Measurements from ENCODE around the gene SERINC1. TPM values are rescaled to one million over a fixed set of nuclear protein-coding genes. Genes with fewer than 3 reads are reported as not detected.

Gene SERINC1
- total RNA-seq, 1 donor from 2014 or later = 51.3 TPM

- H3K9me3 Mint-ChIP-seq = peaks cover 15% of the 10 kb centered on the region
- peaks cover 12% of the 10 kb centered on the region for H3K4me1 Mint-ChIP-seq
- no peak overlapping the region for H3K4me3 Mint-ChIP-seq
- no peak overlapping the region for H3K27ac Mint-ChIP-seq
- TF ChIP-seq CTCF (IDR thresholded peaks at IDR 0.05) = no peak
- ATAC-seq (ENCODE audit: low read depth) (no peak), DNase-seq (no peak)
- peaks cover 5% of the 10 kb centered on the region for H3K27me3 Mint-ChIP-seq
- no peaks in the 10 kb centered on the region for H3K36me3 Mint-ChIP-seq (ENCODE audit: low read depth)
- intact Hi-C loops (cut with micrococcal nuclease) = no loop called here
- POLR2A ChIA-PET = no interaction called here
- CTCF ChIA-PET = interaction anchor here (3.0 kb wide), 1 partner anchor 36 kb away, joined by 17 read pairs; no protein-coding TSS in a partner anchor
Observed at GRCh38 chr6:122494665-122495272, 23.2 kb upstream of the SERINC1 start.

- ChIA-PET CTCF (interaction anchor here (1.0 to 7.5 kb wide), 13 partner anchors 9 to 347 kb away, joined by 3 to 137 read pairs (median 6); partner anchors contain the start of gene SERINC1), POLR2A (no interaction called here)
- DNase-seq (peak; percentile 27), ATAC-seq (ENCODE audit: low read depth) (peak; percentile 100)
- TF ChIP-seq CTCF (IDR thresholded peaks at IDR 0.05) = no peak
- Mint-ChIP-seq H3K27ac (no peak overlapping the region), H3K27me3 (peaks cover under 1% of the 10 kb centered on the region), H3K4me3 (peak overlapping the region; percentile 3), H3K9me3 (peaks cover under 1% of the 10 kb centered on the region), H3K36me3 (ENCODE audit: low read depth) (no peaks in the 10 kb centered on the region), H3K4me1 (peaks cover 12% of the 10 kb centered on the region)
- intact Hi-C loops (cut with micrococcal nuclease) = loop anchor here (1.0 kb wide), 3 partner anchors 38 to 347 kb away; no protein-coding TSS in a partner anchor
Observed at GRCh38 chr6:122491919-122492555, 20.4 kb upstream of the SERINC1 start.

- ATAC-seq (ENCODE audit: low read depth) = no peak
- no peaks in the 10 kb centered on the region for H3K9me3 Mint-ChIP-seq
Observed at GRCh38 chr6:122490607-122491006, 19.0 kb upstream of the SERINC1 start.

GRCh38 chr6:122484760-122485159, 13.2 kb upstream of the SERINC1 start:
- CTCF ChIA-PET = interaction anchor here (3.9 kb wide), 1 partner anchor 46 kb away, joined by 21 read pairs; no protein-coding TSS in a partner anchor
- Mint-ChIP-seq H3K36me3 (ENCODE audit: low read depth) (no peaks in the 10 kb centered on the region), H3K4me1 (peaks cover 6% of the 10 kb centered on the region), H3K9me3 (no peaks in the 10 kb centered on the region), H3K27ac (peak overlapping the region; percentile 27), H3K4me3 (no peak overlapping the region), H3K27me3 (no peaks in the 10 kb centered on the region)
- no peak for DNase-seq
- intact Hi-C loops (cut with micrococcal nuclease) = loop anchor here (1.0 kb wide), 1 partner anchor 13 kb away; the partner anchor contains the start of gene SERINC1
- peak; percentile 87 for ATAC-seq (ENCODE audit: low read depth)
- TF ChIP-seq CTCF (IDR thresholded peaks at IDR 0.05) = no peak
- POLR2A ChIA-PET = interaction anchor here (1.6 kb wide), 1 partner anchor 13 kb away, joined by 11 read pairs; the partner anchor contains the start of gene SERINC1

More at GRCh38 chr6:122490607-122491006, 19.0 kb upstream of the SERINC1 start:
- Mint-ChIP-seq H3K27me3 (no peaks in the 10 kb centered on the region), H3K27ac (no peak overlapping the region), H3K4me1 (peaks cover 9% of the 10 kb centered on the region), H3K36me3 (ENCODE audit: low read depth) (no peaks in the 10 kb centered on the region), H3K4me3 (no peak overlapping the region)
- DNase-seq = no peak
- no peak for TF ChIP-seq CTCF (IDR thresholded peaks at IDR 0.05)
- ChIA-PET POLR2A (no interaction called here), CTCF (interaction anchor here (1.2 to 7.5 kb wide), 5 partner anchors 8 to 107 kb away, joined by 3 to 137 read pairs (median 6); partner anchors contain the start of gene SERINC1)
- intact Hi-C loops (cut with micrococcal nuclease) = no loop called here

- CTCF ChIA-PET = interaction anchor here (1.3 to 3.9 kb wide), 2 partner anchors 9 to 48 kb away, joined by 6 to 21 read pairs; no protein-coding TSS in a partner anchor
- DNase-seq = no peak
- Mint-ChIP-seq H3K27me3 (no peaks in the 10 kb centered on the region), H3K4me3 (no peak overlapping the region), H3K4me1 (peaks cover 6% of the 10 kb centered on the region), H3K9me3 (no peaks in the 10 kb centered on the region), H3K36me3 (ENCODE audit: low read depth) (no peaks in the 10 kb centered on the region), H3K27ac (no peak overlapping the region)
- POLR2A ChIA-PET = no interaction called here
- no peak for ATAC-seq (ENCODE audit: low read depth)
- no peak for TF ChIP-seq CTCF (IDR thresholded peaks at IDR 0.05)
- intact Hi-C loops (cut with micrococcal nuclease) = no loop called here
Observed at GRCh38 chr6:122482750-122483080, 11.1 kb upstream of the SERINC1 start.
